Measurements from ENCODE around the gene KMT2D. TPM values are rescaled to one million over a fixed set of nuclear protein-coding genes. Genes with fewer than 3 reads are reported as not detected.
A peak's percentile ranks its signal among the peaks of the same experiment; 100 is the strongest.

Gene KMT2D
- polyA plus RNA-seq, 1 of the 3 experiments (the other 2 are of a cell fraction) = 30.5 TPM

DNA sequence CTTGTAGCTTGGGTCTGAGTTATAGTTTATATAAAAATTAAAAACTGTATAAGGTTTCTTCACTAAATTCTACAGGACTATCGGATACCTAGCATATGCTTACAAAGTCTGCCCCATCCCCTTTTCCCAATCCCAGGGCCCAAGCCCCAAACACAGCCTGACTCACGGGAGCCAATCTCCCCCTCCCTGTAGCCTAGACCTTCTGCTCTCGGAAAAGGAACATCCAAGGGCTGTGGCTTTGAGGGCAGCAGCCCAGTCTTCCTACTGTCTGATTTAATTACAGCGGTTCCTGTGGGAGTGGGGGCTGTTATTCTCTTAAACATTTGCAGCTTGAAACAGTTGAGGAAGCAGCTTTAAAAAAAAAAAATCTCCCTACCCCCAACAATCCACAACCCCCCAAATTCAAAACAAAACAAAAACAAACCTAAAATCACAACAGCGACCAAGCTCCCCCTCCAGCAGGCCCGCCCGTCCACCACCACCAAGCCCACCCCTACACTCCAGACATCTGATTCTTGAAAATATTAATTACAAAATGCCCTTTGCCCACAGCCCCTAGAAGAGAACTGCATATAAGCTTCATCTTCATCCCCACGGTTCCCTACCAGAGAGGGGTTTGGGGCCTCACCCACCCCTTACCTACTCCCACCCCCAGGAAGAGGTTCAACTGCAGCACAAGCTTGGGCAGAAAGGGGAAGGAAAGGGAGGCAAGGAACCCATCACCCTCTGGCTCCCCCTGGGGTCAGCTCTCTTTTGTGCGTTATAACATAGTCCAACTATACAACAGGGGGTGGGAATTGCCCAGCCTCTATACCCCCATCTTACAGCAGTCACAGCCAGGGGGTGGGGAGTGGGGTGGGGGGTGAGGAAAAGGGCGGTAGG is 40.9 kb downstream of the KMT2D start:
- Histone ChIP-seq H3K36me3 (replicated peaks in 1 of 2; ENCODE audit: control insufficient read depth in 1 of 2, insufficient read depth in 2 of 2, low read length in 1 of 2) (peaks cover 19 to 32% of the 10 kb centered on the region in 2 experiments), H3K9me3 (no peaks in the 10 kb centered on the region), H3K9ac (no peak overlapping the region), H3K4me2 (peak overlapping the region; percentile 84), H3K27me3 (ENCODE audit: insufficient read depth) (no peaks in the 10 kb centered on the region), H3K9me2 (no peaks in the 10 kb centered on the region), H3K27ac (ENCODE audit: low read depth in 2 of 2, low read length in 1 of 2) (peak overlapping the region; percentile 90 to 98), H3K4me3 (ENCODE audit: low read depth in 2 of 2, low read length in 1 of 2) (no peak overlapping the region; a peak in 1 of 4 replicates), H4K20me1 (ENCODE audit: insufficient read depth) (no peaks in the 10 kb centered on the region), H3K4me1 (ENCODE audit: control insufficient read depth in 1 of 2, insufficient read depth in 2 of 2, low read depth in 1 of 2, low read length in 1 of 2) (peaks cover 0 to 14% of the 10 kb centered on the region in 2 experiments; a peak in 2 of 4 replicates), H3F3A (replicated peaks; ENCODE audit: insufficient read depth) (peaks cover 23% of the 10 kb centered on the region), H2AFZ (ENCODE audit: low read depth) (0 out of 2 replicates have a peak overlapping the region, but pooled peaks have one; percentile 65), H3K79me2 (ENCODE audit: insufficient read depth) (peaks cover 34% of the 10 kb centered on the region)
- DNase-seq = peak; percentile 74
- POLR2A ChIA-PET = interaction anchor here (0.8 to 1.4 kb wide), 6 partner anchors 11 to 111 kb away, joined by 3 to 6 read pairs (median 3); partner anchors contain the start of gene TUBA1B
- TF ChIP-seq, protein P1, sequence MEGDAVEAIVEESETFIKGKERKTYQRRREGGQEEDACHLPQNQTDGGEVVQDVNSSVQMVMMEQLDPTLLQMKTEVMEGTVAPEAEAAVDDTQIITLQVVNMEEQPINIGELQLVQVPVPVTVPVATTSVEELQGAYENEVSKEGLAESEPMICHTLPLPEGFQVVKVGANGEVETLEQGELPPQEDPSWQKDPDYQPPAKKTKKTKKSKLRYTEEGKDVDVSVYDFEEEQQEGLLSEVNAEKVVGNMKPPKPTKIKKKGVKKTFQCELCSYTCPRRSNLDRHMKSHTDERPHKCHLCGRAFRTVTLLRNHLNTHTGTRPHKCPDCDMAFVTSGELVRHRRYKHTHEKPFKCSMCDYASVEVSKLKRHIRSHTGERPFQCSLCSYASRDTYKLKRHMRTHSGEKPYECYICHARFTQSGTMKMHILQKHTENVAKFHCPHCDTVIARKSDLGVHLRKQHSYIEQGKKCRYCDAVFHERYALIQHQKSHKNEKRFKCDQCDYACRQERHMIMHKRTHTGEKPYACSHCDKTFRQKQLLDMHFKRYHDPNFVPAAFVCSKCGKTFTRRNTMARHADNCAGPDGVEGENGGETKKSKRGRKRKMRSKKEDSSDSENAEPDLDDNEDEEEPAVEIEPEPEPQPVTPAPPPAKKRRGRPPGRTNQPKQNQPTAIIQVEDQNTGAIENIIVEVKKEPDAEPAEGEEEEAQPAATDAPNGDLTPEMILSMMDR (IDR thresholded peaks at IDR 0.05) = peak; percentile 42
- TF ChIP-seq CHD2 (IDR thresholded peaks at IDR 0.05; ENCODE audit: low read length, partially characterized antibody) = no peak
- 73% methylated on average over 10 of the region's 10 CpGs for WGBS (ENCODE audit: low lambda C conversion rate)
- CTCF ChIA-PET = interaction anchor here (0.9 to 4.0 kb wide), 20 partner anchors 13 to 116 kb away, joined by 3 to 29 read pairs (median 4); partner anchors contain the start of genes TUBA1B and WNT1

- no peak for DNase-seq
- 5% methylated on average over 8 of the region's 8 CpGs for whole genome bisulfite sequencing (ENCODE audit: low lambda C conversion rate)
Observed at GRCh38 chr12:49019120-49019430, 41.5 kb downstream of the KMT2D start.

More at GRCh38 chr12:49019120-49019430, 41.5 kb downstream of the KMT2D start:
- Histone ChIP-seq H3K79me2 (ENCODE audit: insufficient read depth) (peaks cover 39% of the 10 kb centered on the region), H3K27me3 (ENCODE audit: insufficient read depth) (no peaks in the 10 kb centered on the region), H3K4me3 (ENCODE audit: low read depth in 2 of 2, low read length in 1 of 2) (peak overlapping the region; percentile 79 to 93), H3K27ac (ENCODE audit: low read depth in 2 of 2, low read length in 1 of 2) (peak overlapping the region; percentile 90 to 98), H3K36me3 (replicated peaks in 1 of 2; ENCODE audit: control insufficient read depth in 1 of 2, insufficient read depth in 2 of 2, low read length in 1 of 2) (peaks cover 16 to 26% of the 10 kb centered on the region in 2 experiments), H3K9me3 (no peaks in the 10 kb centered on the region), H3K9me2 (no peaks in the 10 kb centered on the region), H3K4me1 (ENCODE audit: control insufficient read depth in 1 of 2, insufficient read depth in 2 of 2, low read depth in 1 of 2, low read length in 1 of 2) (peaks cover 0 to 14% of the 10 kb centered on the region in 2 experiments; a peak in 2 of 4 replicates), H4K20me1 (ENCODE audit: insufficient read depth) (no peaks in the 10 kb centered on the region; the same call in 1 of the 2 replicates), H3K9ac (peak overlapping the region; percentile 91), H3K4me2 (peak overlapping the region; percentile 84), H3F3A (replicated peaks; ENCODE audit: insufficient read depth) (peaks cover 21% of the 10 kb centered on the region), H2AFZ (ENCODE audit: low read depth) (peak overlapping the region; percentile 65)
- TF ChIP-seq ELF1 (IDR thresholded peaks at IDR 0.05) = no peak
- TF ChIP-seq SMC3 (IDR thresholded peaks at IDR 0.05; ENCODE audit: low read depth, low read length) = no peak
- TF ChIP-seq USF2 (IDR thresholded peaks at IDR 0.05; ENCODE audit: borderline replicate concordance, low read depth, low read length) = no peak
- TF ChIP-seq RFX5 (IDR thresholded peaks at IDR 0.05; ENCODE audit: low read length) = no peak
- no peak for TF ChIP-seq RXRA (IDR thresholded peaks at IDR 0.05; ENCODE audit: borderline replicate concordance, low read depth)
- no peak for TF ChIP-seq RAD21 (IDR thresholded peaks at IDR 0.05; ENCODE audit: low read length)
- TF ChIP-seq MXI1 (IDR thresholded peaks at IDR 0.05; ENCODE audit: low read depth, low read length) = no peak
- TF ChIP-seq EZH2phosphoT487 (IDR thresholded peaks at IDR 0.05; ENCODE audit: borderline replicate concordance, low read depth) = no peak
- no peak for TF ChIP-seq TEAD4 (IDR thresholded peaks at IDR 0.05; ENCODE audit: borderline replicate concordance, insufficient read depth)
- TF ChIP-seq ZBTB33 (IDR thresholded peaks at IDR 0.05; ENCODE audit: borderline replicate concordance, low read depth) = no peak
- TF ChIP-seq CHD2 (IDR thresholded peaks at IDR 0.05; ENCODE audit: low read length, partially characterized antibody) = no peak
- no peak for TF ChIP-seq YY1 (IDR thresholded peaks at IDR 0.05; ENCODE audit: low read depth)
- no peak for TF ChIP-seq TAF1 (IDR thresholded peaks at IDR 0.05; ENCODE audit: borderline replicate concordance, low read depth, low read length)
- ChIA-PET CTCF (interaction anchor here (0.9 to 4.0 kb wide), 10 partner anchors 13 to 115 kb away, joined by 3 to 29 read pairs (median 6); partner anchors contain the start of genes TUBA1B and WNT1), POLR2A (interaction anchor here (1.4 kb wide), 1 partner anchor 12 kb away, joined by 5 read pairs; no protein-coding TSS in a partner anchor)

All from SK-N-SH (cell line).